ENCODE data around the gene SLC38A10.
"Not testable (repeated sequence)": the region's sequence is repeated elsewhere in the genome, so short reads cannot be mapped to it uniquely, and the experiment has no call there.

Gene SLC38A10

GRCh38 chr17:81310949-81311550 is 15.9 kb upstream of the SLC38A10 start:
- H3K4me3 ChIP-seq (ENCODE audit: low read length): no peak overlapping the region
- no peak for DNase-seq (ENCODE audit: low read depth)
- TF ChIP-seq, protein P1, sequence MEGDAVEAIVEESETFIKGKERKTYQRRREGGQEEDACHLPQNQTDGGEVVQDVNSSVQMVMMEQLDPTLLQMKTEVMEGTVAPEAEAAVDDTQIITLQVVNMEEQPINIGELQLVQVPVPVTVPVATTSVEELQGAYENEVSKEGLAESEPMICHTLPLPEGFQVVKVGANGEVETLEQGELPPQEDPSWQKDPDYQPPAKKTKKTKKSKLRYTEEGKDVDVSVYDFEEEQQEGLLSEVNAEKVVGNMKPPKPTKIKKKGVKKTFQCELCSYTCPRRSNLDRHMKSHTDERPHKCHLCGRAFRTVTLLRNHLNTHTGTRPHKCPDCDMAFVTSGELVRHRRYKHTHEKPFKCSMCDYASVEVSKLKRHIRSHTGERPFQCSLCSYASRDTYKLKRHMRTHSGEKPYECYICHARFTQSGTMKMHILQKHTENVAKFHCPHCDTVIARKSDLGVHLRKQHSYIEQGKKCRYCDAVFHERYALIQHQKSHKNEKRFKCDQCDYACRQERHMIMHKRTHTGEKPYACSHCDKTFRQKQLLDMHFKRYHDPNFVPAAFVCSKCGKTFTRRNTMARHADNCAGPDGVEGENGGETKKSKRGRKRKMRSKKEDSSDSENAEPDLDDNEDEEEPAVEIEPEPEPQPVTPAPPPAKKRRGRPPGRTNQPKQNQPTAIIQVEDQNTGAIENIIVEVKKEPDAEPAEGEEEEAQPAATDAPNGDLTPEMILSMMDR (conservative IDR thresholded peaks at IDR 0.05; ENCODE audit: low read length): no peak

DNA sequence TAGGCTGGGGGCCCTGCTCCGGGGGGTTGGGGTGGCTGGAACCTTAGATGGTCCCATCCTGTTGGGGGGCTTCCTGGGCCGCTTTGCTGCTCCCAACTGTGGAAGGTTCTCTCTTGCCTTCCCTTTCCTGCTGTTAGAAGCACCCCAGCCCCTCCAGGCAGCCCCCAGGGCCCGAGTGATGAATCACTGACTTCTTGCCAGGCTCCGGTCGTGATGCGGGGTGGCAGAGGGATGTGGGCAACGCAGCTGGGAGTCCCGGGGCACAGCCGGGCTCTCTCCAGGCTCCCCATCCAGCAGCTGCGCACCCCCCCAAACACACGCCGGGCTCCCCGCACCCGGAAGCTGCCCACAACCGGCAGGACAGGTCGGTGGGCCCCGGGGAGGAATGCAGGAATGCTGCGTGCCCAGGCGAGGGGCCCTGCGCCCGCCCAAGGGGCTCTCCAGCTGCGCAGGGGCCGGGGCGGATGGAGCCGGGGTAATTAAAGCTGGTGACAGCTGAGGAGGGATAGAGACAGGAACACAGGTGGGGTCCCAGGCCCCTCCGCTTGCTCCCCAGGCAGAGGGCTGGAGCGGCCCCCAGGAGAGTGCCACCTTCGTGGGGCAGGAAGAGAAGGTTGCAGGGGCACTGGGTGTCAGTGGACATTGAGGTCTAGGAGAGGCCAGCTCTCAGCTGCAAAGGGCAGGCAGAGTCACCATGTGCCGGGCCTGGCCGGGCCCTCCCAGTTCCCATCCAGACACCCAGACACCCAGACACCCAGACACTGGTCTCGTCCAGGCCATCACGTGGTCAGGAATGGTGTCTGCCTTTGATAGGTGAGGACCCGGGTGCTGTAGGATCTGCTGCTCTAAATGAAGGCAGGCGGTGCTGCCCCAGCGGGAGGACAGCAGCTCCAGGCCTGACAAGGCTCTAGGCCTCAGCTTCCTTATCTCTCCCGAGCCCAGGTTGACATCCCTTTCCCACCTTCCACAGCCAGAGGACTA is 15.0 kb upstream of the SLC38A10 start:
- no peak for DNase-seq (ENCODE audit: low read depth)
- TF ChIP-seq, protein P1 (conservative IDR thresholded peaks at IDR 0.05; ENCODE audit: low read length): no peak
- H3K4me3 ChIP-seq (ENCODE audit: low read length): no peak overlapping the region

- DNase-seq (ENCODE audit: low read depth): peak; percentile 73
- peak overlapping the region; percentile 16 for H3K4me3 ChIP-seq (ENCODE audit: low read length)
- TF ChIP-seq, protein P1 (conservative IDR thresholded peaks at IDR 0.05; ENCODE audit: low read length): peak; percentile 55
Observed at GRCh38 chr17:81309140-81309858, 14.2 kb upstream of the SLC38A10 start.

DNA sequence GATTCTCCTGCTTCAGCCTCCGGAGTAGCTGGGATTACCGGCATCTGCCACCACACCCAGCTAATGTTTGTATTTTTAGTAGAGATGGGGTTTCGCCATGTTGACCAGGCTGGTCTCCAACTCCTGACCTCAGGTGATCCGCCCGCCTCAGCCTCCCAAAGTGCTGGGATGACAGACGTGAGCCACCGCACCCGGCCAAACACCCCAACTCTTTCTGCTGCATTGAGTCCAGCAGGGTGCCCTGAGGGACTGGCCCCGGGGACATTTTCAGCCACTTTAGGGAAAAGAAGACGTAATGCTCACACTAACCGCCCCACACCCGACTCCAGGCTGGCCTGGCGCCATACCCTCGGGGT is 13.7 kb upstream of the SLC38A10 start:
- not testable (repeated sequence) for H3K4me3 ChIP-seq (ENCODE audit: low read length); DNase-seq (ENCODE audit: low read depth)

DNA sequence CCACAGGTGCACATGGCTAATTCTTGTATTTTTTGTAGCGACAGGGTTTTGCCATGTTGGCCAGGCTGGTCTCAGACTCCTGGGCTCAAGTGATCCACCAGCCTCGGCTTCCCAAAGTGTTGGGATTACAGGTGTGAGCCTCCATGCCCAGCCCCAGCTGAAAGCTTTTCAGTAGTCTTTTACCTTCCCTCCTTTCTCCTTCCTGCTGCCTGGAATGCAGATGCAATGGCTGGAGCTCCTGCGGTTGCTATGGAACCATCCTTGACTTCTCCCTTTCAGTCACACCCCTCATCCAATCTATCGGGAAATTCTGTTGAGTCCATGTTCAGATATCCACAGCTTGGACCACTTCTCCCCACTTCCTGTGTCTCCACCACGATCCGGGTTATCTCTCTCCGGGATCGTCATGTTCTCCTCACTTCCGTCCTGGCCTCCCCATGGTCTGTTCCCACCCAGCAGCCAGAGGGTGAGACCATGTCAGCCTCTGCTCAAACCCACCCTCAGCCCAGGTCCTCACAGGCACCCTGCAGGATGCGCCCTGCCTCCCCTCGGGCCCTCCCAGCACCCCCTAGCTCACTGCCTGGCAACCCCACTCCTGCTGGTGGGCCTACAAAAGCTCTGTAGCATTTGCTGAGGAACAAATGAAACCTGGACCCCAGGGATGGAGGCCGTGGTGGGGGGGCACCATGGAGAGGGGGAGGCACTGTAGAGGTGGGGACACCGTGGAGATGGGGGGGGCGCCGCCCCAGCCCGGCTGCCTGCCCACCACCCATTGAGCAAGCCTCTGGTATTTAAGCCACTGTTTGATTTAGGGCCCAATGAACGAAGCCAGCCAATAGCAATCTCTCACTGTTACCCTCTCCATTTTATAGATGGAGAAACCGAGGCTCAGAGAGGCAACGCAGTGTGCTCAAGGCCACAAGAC is 12.8 kb upstream of the SLC38A10 start:
- DNase-seq (ENCODE audit: low read depth): no peak
- H3K4me3 ChIP-seq (ENCODE audit: low read length): no peak overlapping the region
- TF ChIP-seq, protein P1 (conservative IDR thresholded peaks at IDR 0.05; ENCODE audit: low read length): no peak

DNA sequence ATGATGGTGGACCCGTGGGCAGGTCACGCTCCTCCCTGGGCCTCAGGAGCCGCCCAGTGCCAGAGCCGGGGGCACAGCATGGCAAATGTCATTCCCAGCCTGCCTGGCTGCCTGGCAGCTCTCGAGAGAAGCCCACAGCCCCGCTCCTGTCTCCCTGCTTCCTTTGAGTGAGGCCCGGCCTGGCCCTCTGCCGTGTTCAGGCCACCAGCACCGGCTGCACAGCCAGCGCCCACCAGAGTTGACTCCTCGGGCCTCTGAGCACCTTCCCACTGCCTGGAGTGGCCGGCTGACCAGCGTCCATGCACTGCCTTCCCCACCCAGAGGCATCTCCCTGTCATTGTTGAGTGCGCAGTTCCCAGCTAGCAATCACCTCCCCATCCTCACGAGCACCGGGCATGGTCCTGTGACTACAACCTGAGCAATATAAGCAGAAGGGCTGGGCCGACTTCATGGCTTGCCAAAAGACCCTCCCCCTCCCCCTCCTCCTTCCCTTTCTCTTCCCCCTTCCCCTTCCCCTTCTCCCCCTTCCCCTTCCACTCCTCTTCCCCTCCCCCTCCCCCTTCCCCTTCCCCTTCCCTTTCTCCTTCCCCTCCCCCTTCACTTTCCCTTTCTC is 11.9 kb upstream of the SLC38A10 start:
- TF ChIP-seq, protein P1 (conservative IDR thresholded peaks at IDR 0.05; ENCODE audit: low read length): no peak
- no peak overlapping the region for H3K4me3 ChIP-seq (ENCODE audit: low read length)
- no peak for DNase-seq (ENCODE audit: low read depth)

Measured in AG10803 (cell line).